ENCODE results near the gene PFAS. TPM values are rescaled to one million over a fixed set of nuclear protein-coding genes. Genes with fewer than 3 reads are reported as not detected.
"Not testable (repeated sequence)": the region's sequence is repeated elsewhere in the genome, so short reads cannot be mapped to it uniquely, and the experiment has no call there.

Gene PFAS, protein sequence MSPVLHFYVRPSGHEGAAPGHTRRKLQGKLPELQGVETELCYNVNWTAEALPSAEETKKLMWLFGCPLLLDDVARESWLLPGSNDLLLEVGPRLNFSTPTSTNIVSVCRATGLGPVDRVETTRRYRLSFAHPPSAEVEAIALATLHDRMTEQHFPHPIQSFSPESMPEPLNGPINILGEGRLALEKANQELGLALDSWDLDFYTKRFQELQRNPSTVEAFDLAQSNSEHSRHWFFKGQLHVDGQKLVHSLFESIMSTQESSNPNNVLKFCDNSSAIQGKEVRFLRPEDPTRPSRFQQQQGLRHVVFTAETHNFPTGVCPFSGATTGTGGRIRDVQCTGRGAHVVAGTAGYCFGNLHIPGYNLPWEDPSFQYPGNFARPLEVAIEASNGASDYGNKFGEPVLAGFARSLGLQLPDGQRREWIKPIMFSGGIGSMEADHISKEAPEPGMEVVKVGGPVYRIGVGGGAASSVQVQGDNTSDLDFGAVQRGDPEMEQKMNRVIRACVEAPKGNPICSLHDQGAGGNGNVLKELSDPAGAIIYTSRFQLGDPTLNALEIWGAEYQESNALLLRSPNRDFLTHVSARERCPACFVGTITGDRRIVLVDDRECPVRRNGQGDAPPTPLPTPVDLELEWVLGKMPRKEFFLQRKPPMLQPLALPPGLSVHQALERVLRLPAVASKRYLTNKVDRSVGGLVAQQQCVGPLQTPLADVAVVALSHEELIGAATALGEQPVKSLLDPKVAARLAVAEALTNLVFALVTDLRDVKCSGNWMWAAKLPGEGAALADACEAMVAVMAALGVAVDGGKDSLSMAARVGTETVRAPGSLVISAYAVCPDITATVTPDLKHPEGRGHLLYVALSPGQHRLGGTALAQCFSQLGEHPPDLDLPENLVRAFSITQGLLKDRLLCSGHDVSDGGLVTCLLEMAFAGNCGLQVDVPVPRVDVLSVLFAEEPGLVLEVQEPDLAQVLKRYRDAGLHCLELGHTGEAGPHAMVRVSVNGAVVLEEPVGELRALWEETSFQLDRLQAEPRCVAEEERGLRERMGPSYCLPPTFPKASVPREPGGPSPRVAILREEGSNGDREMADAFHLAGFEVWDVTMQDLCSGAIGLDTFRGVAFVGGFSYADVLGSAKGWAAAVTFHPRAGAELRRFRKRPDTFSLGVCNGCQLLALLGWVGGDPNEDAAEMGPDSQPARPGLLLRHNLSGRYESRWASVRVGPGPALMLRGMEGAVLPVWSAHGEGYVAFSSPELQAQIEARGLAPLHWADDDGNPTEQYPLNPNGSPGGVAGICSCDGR (N-terminal part only)
- total RNA-seq: 14.7 TPM
- long read RNA-seq, partial matches to known transcripts: 2 of 4 reads
- long read RNA-seq, other reads (novel, unspliced or antisense): 2 of 4 reads

DNA sequence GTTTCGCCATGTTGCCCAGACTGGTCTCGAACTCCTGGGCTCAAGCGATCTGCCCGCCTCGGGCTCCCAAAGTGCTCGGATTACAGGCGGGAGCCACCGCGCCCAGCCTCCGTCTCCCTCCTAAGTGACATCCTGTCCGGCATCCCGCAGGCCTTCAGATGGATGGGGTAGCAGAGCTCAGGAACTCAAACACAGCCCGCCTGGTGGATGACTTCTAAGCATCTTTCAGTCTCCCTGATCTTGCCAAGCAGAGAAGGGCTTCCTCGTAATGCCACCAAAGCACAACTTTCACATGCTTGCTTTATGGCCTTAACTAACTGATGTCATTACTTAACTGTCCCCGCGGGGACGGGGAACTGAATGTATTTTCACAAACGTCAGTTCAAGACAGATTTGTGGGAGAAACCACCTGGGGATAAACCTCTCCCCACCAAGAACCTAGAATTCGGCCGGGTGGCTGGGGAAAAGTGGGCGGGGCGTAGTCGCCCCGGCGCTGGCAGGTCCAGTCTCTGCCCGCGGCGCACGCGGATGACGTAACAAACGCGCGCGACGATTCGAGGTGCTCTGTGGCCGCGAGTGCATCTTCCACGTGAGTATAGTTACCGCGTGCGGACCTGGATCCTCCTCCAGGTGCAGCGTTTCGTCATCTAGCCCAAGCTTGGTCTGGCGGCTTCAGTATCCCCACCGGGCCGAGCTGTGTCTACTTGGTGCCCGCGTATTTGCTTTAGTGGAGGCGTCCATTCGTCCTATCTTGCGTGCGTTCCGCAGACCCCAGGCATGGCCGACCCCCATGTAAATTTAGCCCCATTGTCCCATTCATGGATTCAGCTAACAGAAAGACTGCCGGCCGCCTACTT is at the start of gene PFAS:
PFAS (plus strand) TSS at position 539 of the 857 bp plus-strand sequence. CDS start 4,649 bp downstream, outside the sequence.
- DNase-seq (ENCODE audit: missing footprints) (peak; percentile 99), ATAC-seq (peak; percentile 81)
- intact Hi-C loops (cut with DNase I): loop anchor here (1.0 to 5.0 kb wide), 4 partner anchors 27 to 407 kb away; partner anchors contain the start of gene RANGRF

DNA sequence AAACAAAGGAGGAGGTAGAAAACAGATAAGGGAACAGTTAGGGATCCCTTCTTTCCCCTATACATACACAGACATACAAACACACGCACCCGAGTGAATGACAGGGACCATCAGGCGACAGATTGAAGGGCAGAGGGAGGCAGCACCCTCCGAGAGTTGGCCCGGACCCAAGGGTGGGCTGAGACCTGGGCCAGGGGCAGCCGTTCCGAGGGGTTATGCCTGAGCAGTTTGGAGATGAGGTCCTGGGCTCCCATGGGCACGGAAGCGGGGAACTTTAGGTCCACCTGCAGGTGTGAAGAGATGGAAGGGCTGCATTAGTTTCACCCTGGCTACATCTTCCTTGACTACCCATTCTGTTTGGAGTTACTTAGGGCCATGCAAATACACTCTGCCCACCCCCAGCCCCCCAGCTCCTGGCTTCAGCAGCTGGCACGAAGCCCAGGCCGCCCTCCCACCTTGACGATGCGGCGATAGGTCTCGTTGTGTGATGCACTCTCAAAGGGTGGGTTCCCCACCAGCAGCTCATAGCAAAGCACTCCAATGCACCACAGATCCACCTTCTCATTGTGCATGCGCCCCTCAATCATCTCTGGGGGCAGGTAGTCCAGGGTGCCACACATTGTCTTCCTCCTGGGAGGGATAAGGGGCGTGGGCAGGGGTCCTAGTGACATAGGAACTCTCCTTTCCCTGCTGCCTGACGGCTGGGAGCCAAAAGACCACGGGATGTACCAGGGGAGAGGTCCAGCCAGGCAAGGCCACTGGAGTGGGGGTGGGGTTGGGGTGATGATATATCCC is 44.1 kb upstream of the PFAS start:
- DNase-seq (ENCODE audit: missing footprints): no peak
- intact Hi-C loops (cut with DNase I): no loop called here
- ATAC-seq: no peak

DNA sequence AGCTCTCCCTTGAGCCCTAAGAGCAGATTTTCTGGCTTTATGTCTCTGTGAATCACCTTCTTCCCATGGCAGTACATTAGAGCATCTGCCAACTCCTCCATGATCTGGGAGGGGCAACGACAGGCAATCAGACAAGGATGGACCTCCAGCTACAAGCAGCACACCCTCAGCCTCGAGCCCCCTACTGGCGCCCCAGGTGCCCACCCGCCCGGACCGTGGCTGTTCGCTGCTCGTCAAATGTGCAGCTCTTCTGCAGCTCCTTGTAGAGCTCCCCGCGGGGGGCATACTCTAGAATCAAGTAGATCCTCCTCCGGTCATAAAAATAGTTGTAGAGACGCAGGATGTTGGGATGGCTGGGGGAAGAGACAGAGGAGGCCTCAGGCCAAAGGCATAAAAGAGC is 42.6 kb upstream of the PFAS start:
- no peak for DNase-seq (ENCODE audit: missing footprints)
- no peak for ATAC-seq
- intact Hi-C loops (cut with DNase I): no loop called here

DNA sequence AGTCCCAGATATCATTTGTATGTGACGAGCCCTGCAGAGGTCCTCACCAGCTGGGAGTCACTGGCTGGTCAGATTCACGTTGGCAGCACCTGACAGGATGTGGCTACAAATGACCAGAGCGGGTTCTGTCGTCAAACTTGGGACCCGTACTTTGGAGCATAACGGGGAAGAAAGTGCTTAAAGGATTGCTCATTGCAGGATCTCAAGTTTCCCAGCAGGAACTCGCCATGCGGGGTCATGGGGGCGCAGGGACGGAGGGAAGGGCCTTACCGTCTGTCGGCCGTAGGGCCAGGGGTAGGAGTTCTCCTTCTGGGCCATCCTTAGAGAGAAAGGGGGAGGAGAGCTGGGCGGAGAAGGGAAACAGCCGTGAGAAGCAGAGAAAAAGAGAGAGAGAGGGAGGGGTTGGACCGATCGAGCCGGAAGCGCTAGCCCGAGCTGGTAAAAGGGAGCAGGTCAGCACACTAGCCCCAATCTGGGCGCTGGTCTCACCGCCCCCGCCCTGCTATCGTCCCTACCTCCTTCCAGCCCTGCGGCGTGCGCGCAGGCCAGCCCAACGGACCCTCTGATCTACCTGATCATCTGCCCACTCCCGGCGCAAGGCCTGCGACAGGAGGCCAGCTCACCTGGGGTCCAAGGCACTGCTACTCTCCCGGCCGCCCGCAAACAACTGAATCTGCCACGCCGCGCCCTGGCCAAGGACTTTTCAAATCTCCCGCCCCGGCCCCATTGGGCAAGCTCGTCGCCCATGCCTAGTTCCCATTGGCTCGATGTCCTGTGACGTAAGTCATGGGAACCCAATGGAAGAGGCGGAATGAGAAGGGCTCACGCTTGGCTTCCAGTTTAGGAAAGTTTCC is 39.0 kb upstream of the PFAS start, which contains the start of gene AURKB:
AURKB (minus strand) TSS at position 669 of the 854 bp plus-strand sequence; CDS start at position 318, 351 bp downstream.
- DNase-seq (ENCODE audit: missing footprints) (peak; percentile 94), ATAC-seq (peak; percentile 98)
- intact Hi-C loops (cut with DNase I): no loop called here

DNA sequence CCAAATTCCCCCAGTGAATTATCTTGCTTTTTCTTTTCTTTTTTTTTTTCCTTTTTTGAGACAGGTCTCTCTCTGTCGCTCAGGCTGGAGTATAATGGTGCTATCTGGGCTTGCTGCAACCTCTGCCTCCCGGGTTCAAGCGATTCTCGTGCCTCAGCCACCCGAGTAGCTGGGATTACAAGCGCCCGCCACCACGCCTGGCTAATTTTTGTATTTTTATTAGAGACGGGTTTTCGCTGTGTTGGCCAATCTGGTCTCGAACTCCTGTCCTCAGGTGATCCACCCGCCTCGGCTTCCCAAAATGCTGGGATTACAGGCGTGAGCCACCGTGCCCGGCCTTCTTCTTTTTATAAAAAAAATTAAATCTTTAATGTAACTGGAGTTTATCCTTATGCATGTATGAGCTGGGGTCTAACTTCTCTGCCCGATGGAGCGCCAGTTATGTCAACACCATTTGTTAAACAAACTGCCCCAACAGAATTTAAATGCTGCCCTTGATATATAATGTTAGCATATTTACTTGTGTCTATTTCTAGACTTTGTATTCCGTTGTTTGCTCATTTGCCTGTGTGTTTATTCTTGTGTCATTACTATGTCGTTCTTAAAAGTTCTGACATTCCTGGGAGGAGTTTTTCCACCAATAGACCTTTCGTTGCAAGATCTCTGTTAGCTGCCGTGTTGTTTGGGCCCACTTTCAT is 38.2 kb upstream of the PFAS start:
- intact Hi-C loops (cut with DNase I): no loop called here
- DNase-seq (ENCODE audit: missing footprints): no peak
- ATAC-seq: peak; percentile 29

DNA sequence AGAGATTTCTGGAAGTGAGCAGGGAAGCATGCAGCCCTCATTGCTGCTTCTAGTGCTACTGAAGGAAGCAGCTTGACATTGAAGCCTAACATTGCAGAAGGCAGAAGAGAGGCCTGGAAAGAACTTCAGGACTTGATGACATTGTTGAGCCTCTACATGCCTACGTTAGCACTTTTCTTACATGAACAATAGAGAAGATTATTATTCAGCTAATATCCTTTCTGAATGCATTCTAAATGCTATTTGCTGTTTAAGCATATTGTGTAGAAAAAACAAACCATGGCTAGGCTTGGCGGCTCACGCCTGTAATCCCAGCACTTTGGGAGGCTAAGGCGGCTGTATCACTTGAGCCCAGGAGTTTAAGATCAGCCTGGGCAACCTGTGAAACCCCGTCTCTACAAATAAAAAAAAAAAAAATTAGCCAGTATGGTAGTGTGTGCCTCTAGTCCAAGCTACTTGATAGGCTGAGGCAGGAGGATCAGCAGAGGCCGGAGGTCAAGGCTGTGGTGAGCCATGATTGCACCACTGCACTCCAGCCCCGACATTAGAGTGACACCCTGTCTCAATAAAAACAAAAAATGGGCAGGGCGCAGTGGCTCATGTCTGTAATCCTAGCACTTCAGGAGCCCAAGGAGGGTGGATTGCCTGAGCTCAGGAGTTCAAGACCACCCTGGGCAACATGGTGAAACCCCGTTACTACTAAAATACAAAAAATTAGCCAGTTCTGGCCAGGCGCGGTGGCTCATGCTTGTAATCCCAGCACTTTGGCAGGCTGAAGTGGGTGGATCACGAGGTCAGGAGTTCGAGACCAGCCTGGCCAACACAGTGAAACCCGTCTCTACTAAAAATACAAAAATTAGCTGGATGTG is 36.5 kb upstream of the PFAS start:
- intact Hi-C loops (cut with DNase I): no loop called here
- ATAC-seq (no peak), DNase-seq (ENCODE audit: missing footprints) (no peak)

DNA sequence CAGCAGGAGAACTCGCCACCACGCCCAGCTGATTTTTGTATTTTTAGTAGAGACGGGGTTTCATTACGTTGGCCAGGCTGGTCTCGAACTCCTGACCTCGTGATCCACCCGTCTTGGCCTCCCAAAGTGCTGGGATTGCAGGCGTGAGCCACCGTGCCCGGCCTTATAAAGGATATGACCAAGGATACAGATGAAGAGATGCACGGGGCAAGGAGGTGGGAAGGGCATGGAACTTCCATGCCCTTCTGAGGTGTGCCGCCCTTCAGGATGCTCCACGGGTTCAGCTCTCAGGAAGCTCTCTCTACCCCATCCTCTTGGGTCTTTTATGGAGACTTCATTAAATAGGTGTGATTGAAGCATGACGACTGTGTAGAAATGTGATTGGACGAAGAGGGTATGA is 35.1 kb upstream of the PFAS start:
- ATAC-seq; DNase-seq (ENCODE audit: missing footprints); intact Hi-C loops (cut with DNase I): not testable (repeated sequence)

DNA sequence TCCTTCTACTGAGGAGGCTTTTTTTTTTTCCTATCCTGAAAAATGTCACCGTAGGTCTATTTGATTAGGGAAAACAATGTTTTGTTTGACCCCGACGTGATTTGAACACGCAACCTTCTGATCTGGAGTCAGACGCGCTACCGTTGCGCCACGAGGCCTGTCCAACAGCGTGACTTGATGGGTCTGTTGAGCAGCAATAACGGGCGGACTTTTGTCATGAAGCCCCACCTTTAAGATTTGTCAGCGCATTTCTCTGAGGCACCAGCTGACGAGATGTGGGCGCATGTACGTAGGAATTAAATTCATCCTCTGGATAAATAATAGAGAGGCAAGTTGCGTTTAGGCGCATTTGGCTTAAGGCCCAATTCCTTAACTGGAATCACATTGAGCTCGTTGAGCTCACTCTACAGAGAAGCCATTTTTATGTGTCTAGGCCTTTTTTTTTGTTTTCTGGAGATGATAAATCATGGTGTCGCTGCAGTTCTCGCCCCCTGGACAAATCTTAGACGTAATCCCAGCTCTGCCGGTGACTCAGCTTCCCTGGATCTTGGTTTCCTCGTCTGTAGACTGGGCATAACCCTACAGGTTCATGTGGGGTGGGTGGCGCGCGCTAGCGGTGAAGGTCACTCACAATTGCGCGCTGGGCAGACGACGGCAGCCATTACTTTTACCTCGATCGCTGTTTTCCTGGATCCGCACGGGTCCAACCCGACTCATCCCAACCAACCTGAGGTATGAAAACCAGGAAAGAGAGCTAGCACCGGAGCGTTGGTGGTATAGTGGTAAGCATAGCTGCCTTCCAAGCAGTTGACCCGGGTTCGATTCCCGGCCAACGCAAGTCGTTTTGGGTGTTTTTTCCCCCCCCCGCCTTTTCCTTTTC is 28.1 kb upstream of the PFAS start:
- DNase-seq (ENCODE audit: missing footprints): peak; percentile 86
- ATAC-seq: peak; percentile 79
- intact Hi-C loops (cut with DNase I): loop anchor here (1.0 kb wide), 1 partner anchor 34 kb away; no protein-coding TSS in a partner anchor

DNA sequence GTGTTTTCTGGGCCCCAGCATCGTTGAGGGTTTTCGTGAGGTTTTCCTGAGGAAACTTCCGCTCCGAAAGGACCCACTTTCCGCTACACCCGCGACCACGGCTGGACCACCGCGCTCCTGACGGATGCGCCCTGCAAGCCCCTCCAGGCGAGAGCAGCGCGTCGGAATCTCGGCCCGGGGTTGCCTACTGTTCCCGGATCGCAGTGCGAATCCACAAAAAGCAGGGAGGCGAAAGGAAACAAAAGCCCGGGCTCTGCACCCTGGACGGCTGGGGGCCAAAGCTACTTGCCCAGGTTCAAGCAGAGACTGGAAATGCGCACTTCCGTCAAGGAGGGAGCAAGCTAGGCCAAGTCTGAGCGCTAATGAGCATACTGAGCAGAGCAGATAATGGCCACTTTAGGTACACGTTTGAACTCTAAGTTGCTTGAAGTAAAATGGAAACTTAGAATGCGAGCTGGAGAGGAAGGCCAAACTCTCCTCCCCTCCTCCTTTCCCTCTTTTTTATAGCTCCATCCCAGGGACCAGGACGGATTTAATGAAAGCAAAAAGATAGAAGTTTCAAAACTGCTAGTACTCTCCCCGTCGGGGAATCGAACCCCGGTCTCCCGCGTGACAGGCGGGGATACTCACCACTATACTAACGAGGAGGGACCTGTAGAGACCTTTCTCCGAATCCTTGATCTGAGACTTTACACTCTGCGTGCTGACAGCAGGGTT is 27.3 kb upstream of the PFAS start:
- peak; percentile 71 for ATAC-seq
- intact Hi-C loops (cut with DNase I): loop anchor here (1.0 to 2.0 kb wide), 3 partner anchors 27 to 103 kb away; partner anchors contain the start of genes ALOXE3 and PFAS
- peak; percentile 84 for DNase-seq (ENCODE audit: missing footprints)

DNA sequence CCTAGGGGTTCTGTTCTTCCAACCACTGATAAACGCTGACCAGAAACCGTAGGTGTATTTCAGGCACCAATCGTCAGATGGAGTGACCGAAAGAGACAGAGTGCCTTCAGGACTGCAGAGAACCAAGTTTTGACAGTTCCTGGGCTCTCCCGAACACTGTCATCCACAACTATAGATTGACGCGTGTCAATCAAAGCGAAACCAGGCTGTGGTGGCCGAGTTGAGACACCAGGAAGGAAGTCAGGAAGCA is 26.8 kb upstream of the PFAS start:
- intact Hi-C loops (cut with DNase I): loop anchor here (1.0 to 2.0 kb wide), 2 partner anchors 27 to 104 kb away; partner anchors contain the start of genes ALOXE3 and PFAS
- DNase-seq (ENCODE audit: missing footprints) (no peak), ATAC-seq (no peak)

DNA sequence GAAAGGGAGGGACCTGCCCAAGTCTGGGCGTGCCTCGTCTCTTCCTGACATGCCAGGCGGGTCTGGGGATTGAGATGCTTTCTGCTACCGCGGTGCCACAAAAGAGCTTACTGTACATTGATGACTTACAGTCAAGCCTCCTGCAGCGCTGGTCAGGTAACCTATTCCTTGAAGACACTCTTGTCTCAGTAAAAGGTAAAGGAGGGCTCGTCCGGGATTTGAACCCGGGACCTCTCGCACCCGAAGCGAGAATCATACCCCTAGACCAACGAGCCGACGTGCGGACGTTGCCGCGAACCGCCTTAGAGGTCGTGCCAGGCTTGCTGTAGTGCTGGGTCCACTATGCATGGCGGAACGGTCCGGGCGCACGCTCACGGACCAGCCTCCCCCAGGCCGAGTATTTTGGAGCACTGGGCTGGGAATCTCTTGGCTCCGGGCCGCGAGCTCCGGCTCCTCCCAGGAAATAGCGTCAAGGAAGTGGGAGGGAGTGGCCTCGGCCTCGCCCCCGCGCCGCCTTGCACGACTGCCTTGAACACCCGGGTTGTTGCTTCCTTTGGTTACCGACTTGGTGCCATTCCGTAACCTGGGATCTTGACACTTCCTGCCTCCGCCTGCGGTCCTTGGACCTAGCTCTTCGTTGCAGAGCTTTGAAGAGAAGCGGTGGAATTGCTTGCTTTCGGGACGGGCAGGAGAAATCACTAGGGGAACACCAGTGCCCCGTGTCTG is 26.3 kb upstream of the PFAS start:
- ATAC-seq: peak; percentile 75
- peak; percentile 97 for DNase-seq (ENCODE audit: missing footprints)
- intact Hi-C loops (cut with DNase I): loop anchor here (1.0 to 2.0 kb wide), 2 partner anchors 27 to 104 kb away; partner anchors contain the start of genes ALOXE3 and PFAS
